ENCODE measurements around the gene TRH. TPM values are rescaled to one million over a fixed set of nuclear protein-coding genes. Genes with fewer than 3 reads are reported as not detected.
"Not testable (repeated sequence)": the region's sequence is repeated elsewhere in the genome, so short reads cannot be mapped to it uniquely, and the experiment has no call there.

Gene TRH
- total and polyA plus RNA-seq, 4 donors = not detected

DNA sequence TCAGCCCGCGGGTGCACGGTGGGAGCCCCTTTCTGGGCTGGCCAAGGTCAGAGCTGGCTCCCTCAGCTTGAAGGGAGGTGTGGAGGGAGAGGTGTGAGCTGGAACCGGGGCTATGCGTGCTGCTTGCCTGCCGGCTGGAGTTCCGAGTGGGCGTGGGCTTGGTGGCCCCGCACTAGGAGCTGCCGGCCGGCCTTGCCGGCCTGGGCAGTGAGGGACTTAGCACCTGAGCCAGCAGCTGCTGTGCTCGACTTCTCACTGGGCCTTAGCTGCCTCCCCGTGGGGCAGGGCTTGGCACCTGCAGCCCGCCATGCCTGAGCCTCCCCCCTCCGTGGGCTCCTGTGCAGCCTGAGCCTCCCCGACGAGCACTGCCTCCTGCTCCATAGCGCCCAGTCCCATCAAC is 36.0 kb downstream of the TRH start:
- H3K4me3 ChIP-seq (ENCODE audit: low read length in 2 of 2) = no peak overlapping the region
- intact Hi-C loops (cut with DNase I) = no loop called here
- DNase-seq (no peak), ATAC-seq (ENCODE audit: low FRiP score) (no peak)
- no peak overlapping the region for H3K27ac ChIP-seq (ENCODE audit: low read depth in 1 of 2, low read length in 2 of 2)
- H3K9me3 ChIP-seq (ENCODE audit: control insufficient read depth, low read length) = peaks cover 2% of the 10 kb centered on the region
- WGBS, 2 donors = 85 to 86% methylated on average over 19 of the region's 19 CpGs
- H3K27me3 ChIP-seq (ENCODE audit: control insufficient read depth in 1 of 2, insufficient read depth in 2 of 2, low read length in 1 of 2) = no peaks in the 10 kb centered on the region
- H3K36me3 ChIP-seq (ENCODE audit: control insufficient read depth in 1 of 2, insufficient read depth in 2 of 2, low read length in 1 of 2) = no peaks in the 10 kb centered on the region
- H3K4me1 ChIP-seq (ENCODE audit: control insufficient read depth in 1 of 2, insufficient read depth in 2 of 2, low read length in 2 of 2) = no peaks in the 10 kb centered on the region

DNA sequence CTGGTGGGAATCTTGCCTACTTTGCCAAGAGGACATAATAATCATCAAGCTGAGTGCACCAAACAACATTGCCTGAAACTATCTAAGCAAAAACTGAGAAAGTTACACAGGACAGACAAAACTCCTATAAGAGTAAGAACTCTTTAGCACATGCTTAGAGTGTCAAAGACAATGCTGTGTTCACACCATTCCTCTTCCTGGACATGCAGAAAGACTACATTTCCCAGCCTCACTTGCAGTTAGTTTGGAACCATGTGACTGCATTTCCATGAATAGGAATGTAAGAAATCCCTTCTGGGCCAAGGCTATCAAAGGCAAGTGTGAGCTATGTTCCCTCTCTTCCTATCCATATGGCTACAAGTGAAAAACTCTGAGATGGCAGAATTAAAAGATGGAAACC is 37.6 kb downstream of the TRH start:
- DNase-seq; H3K36me3 ChIP-seq (ENCODE audit: control insufficient read depth in 1 of 2, insufficient read depth in 2 of 2, low read length in 1 of 2); intact Hi-C loops (cut with DNase I); ATAC-seq (ENCODE audit: low FRiP score); H3K4me1 ChIP-seq (ENCODE audit: control insufficient read depth in 1 of 2, insufficient read depth in 2 of 2, low read length in 2 of 2); H3K9me3 ChIP-seq (ENCODE audit: control insufficient read depth, low read length); H3K27ac ChIP-seq (ENCODE audit: low read depth in 1 of 2, low read length in 2 of 2); H3K4me3 ChIP-seq (ENCODE audit: low read length in 2 of 2); H3K27me3 ChIP-seq (ENCODE audit: control insufficient read depth in 1 of 2, insufficient read depth in 2 of 2, low read length in 1 of 2): not testable (repeated sequence)

DNA sequence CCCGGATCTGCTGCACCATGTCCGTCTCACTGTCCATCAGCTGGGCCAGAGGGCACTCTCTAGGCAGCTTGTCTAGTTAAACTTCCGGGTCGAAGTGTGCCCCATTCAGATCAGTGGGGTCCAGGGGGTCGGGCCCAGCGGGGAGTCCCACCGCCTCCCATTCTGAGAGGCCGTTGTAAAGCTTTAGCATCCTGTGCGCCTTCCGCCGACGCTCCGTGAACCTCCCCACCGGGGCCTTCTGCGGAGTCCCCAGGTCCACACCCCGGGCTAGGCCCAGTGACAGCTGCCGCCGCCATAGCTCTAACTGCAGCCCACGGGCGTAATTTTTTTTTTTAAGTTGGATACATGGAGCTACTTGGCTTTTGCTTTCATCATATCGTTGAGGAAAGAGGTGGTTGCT is 38.7 kb downstream of the TRH start:
- intact Hi-C loops (cut with DNase I) = not testable (repeated sequence)

DNA sequence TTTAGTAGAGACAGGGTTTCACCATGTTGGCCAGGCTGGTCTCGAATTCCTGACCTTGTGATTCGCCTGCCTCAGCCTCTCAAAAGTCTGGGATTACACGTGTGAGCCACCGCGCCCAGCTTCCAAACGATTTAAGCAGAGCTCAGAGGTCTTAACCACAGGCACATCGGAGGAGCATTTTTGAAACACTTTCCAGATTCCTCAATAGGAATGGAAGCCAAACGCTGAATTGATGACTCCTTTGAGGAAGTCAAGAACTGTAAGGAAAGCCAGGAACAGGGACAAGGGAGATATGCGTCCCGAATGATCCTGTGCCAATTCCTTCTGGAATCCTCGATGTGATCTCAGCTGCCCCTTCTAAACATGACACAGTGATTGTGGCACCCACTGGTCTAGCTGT is 40.0 kb downstream of the TRH start:
- Histone ChIP-seq H3K27me3 (ENCODE audit: control insufficient read depth in 1 of 2, insufficient read depth in 2 of 2, low read length in 1 of 2) (no peaks in the 10 kb centered on the region), H3K27ac (ENCODE audit: low read depth in 1 of 2, low read length in 2 of 2) (no peak overlapping the region), H3K36me3 (ENCODE audit: control insufficient read depth in 1 of 2, insufficient read depth in 2 of 2, low read length in 1 of 2) (no peaks in the 10 kb centered on the region), H3K9me3 (ENCODE audit: control insufficient read depth, low read length) (peaks cover 2% of the 10 kb centered on the region), H3K4me1 (ENCODE audit: control insufficient read depth in 1 of 2, insufficient read depth in 2 of 2, low read length in 2 of 2) (no peaks in the 10 kb centered on the region), H3K4me3 (ENCODE audit: low read length in 2 of 2) (no peak overlapping the region)
- intact Hi-C loops (cut with DNase I) = no loop called here
- no peak for ATAC-seq (ENCODE audit: low FRiP score)
- DNase-seq = no peak
- 72 to 74% methylated on average over 11 of the region's 11 CpGs for WGBS, 2 donors

More for the DNA sequence above, 38.7 kb downstream of the TRH start:
- ATAC-seq (ENCODE audit: low FRiP score); DNase-seq; H3K27ac ChIP-seq (ENCODE audit: low read depth in 1 of 2, low read length in 2 of 2); H3K4me3 ChIP-seq (ENCODE audit: low read length in 2 of 2); H3K36me3 ChIP-seq (ENCODE audit: control insufficient read depth in 1 of 2, insufficient read depth in 2 of 2, low read length in 1 of 2); H3K4me1 ChIP-seq (ENCODE audit: control insufficient read depth in 1 of 2, insufficient read depth in 2 of 2, low read length in 2 of 2); H3K27me3 ChIP-seq (ENCODE audit: control insufficient read depth in 1 of 2, insufficient read depth in 2 of 2, low read length in 1 of 2); H3K9me3 ChIP-seq (ENCODE audit: control insufficient read depth, low read length): not testable (repeated sequence)
- 93 to 95% methylated on average over 21 of the region's 21 CpGs for WGBS, 2 donors

DNA sequence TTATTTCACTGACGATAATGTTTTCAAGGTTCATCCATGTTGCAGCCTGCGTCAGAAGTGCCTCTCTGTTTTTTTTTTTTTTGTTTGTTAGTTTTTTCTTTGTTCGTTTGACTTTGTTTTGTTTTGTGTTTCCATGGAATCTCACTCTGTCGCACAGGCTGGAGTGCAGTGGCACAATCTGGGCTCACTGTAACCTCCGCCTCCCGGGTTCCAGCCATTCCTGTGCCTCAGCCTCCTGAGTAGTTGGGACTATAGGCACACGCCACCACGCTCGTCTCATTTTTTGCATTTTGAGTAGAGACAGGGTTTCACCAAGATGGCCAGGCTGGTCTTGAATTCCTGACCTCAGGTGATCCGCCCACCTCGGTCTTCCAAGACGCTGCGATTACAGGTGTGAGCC is 43.1 kb downstream of the TRH start:
- H3K4me1 ChIP-seq (ENCODE audit: control insufficient read depth in 1 of 2, insufficient read depth in 2 of 2, low read length in 2 of 2); H3K9me3 ChIP-seq (ENCODE audit: control insufficient read depth, low read length); DNase-seq; ATAC-seq (ENCODE audit: low FRiP score); H3K27me3 ChIP-seq (ENCODE audit: control insufficient read depth in 1 of 2, insufficient read depth in 2 of 2, low read length in 1 of 2); H3K36me3 ChIP-seq (ENCODE audit: control insufficient read depth in 1 of 2, insufficient read depth in 2 of 2, low read length in 1 of 2); intact Hi-C loops (cut with DNase I); H3K4me3 ChIP-seq (ENCODE audit: low read length in 2 of 2); H3K27ac ChIP-seq (ENCODE audit: low read depth in 1 of 2, low read length in 2 of 2): not testable (repeated sequence)
- WGBS, 2 donors = 79% methylated on average over 13 of the region's 13 CpGs

DNA sequence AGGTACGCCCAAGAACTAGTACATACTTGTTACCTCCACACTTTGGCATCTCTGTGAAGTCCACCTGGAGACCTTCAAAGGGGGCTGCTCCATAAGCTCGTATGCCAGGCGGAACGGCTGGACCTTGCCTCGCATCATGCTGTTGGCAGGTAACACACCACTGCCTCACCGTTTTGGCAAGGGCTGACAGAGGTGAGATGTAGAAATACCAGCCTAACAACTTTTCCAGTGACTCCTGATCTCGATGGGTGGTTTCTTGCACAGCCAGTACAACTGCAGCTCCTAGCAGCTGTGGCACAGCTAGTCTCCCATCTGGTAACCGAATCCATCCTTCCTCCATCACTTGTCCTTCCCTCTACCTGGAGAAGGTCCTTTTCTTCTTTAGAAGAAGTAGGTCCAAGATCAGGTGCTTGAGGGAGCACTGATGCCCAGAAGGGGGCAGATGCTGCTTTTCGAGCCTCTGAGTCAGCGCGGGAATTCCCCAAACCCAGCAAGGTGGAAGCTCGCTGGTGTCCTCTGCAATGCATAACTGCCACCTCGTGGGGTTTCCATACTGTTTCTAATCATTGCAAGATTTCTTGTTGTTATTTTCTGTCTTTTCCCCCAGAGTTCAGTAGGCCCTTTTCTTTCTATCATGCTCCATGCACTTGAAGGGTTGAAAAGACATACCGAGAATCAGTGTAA is 51.8 kb downstream of the TRH start:
- intact Hi-C loops (cut with DNase I); H3K36me3 ChIP-seq (ENCODE audit: control insufficient read depth in 1 of 2, insufficient read depth in 2 of 2, low read length in 1 of 2); DNase-seq; ATAC-seq (ENCODE audit: low FRiP score); H3K27me3 ChIP-seq (ENCODE audit: control insufficient read depth in 1 of 2, insufficient read depth in 2 of 2, low read length in 1 of 2); H3K4me3 ChIP-seq (ENCODE audit: low read length in 2 of 2); H3K9me3 ChIP-seq (ENCODE audit: control insufficient read depth, low read length); H3K4me1 ChIP-seq (ENCODE audit: control insufficient read depth in 1 of 2, insufficient read depth in 2 of 2, low read length in 2 of 2); H3K27ac ChIP-seq (ENCODE audit: low read depth in 1 of 2, low read length in 2 of 2): not testable (repeated sequence)
- 79 to 80% methylated on average over 11 to 14 of the region's 14 CpGs for WGBS, 2 donors

DNA sequence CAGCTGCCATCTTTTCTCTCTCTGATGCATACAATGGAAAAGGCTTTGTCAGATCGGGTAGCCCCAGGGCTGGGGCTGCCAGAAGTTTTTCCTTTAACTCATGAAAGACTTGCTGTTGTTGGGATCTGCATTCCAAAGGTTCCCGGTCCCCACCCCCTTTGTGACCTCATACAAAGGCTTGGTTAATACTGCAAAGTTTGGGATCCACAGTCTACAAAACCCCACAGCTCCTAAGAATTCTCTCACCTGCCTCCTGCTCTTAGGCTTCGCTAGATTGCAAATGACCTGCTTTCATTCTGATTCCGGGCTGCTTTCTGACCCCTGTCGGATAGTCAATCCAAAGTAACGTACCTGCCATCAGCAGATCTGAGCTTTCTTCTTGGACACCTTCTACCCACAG is 52.9 kb downstream of the TRH start:
- 66 to 72% methylated on average over 5 to 6 of the region's 6 CpGs for WGBS, 2 donors
- ATAC-seq (ENCODE audit: low FRiP score); DNase-seq; H3K27me3 ChIP-seq (ENCODE audit: control insufficient read depth in 1 of 2, insufficient read depth in 2 of 2, low read length in 1 of 2); H3K4me3 ChIP-seq (ENCODE audit: low read length in 2 of 2); H3K27ac ChIP-seq (ENCODE audit: low read depth in 1 of 2, low read length in 2 of 2); H3K4me1 ChIP-seq (ENCODE audit: control insufficient read depth in 1 of 2, insufficient read depth in 2 of 2, low read length in 2 of 2); H3K9me3 ChIP-seq (ENCODE audit: control insufficient read depth, low read length); H3K36me3 ChIP-seq (ENCODE audit: control insufficient read depth in 1 of 2, insufficient read depth in 2 of 2, low read length in 1 of 2); intact Hi-C loops (cut with DNase I): not testable (repeated sequence)

Other genes starting within 250 kb of the TRH start
- gene TMCC1, start 81.0 kb upstream of the TRH start, total RNA-seq = 10 to 100 TPM; 37.3 to 44.2 TPM
- 10 to 100 TPM in 1 of 2 donors, 1 to 10 TPM in 1; 4.6 to 10.8 TPM for gene TMCC1, start 81.0 kb upstream of the TRH start, polyA plus RNA-seq
- 1 to 10 TPM in 1 of 2 donors, not detected in 1; 3.6 TPM for gene ALG1L2, start 107.1 kb downstream of the TRH start, total RNA-seq
- not detected for gene ALG1L2, start 107.1 kb downstream of the TRH start, polyA plus RNA-seq

Measured in aorta (tissue), 5 donors.